H54 (cell line): ENCODE measurements around the gene ABCG5.

Experiments
- DNase-seq: peaks from one replicate; pipeline ENCODE4 v3.0.0; 2011; ENCODE audit warnings: low spot score, mixed read lengths; ENCODE audit not compliant: insufficient read length
- FAIRE-seq: peaks from 3 replicates; lab custom pipeline; 2011; peaks lifted over from hg19 to GRCh38; lab: Jason Lieb, UNC
- POLR2A ChIP-seq: IDR thresholded peaks from 2 replicates; pipeline ENCODE4 v1.6.1; 2011; ENCODE audit warnings: low read depth, mild to moderate bottlenecking, low read length

ABCG5 gene

DNA sequence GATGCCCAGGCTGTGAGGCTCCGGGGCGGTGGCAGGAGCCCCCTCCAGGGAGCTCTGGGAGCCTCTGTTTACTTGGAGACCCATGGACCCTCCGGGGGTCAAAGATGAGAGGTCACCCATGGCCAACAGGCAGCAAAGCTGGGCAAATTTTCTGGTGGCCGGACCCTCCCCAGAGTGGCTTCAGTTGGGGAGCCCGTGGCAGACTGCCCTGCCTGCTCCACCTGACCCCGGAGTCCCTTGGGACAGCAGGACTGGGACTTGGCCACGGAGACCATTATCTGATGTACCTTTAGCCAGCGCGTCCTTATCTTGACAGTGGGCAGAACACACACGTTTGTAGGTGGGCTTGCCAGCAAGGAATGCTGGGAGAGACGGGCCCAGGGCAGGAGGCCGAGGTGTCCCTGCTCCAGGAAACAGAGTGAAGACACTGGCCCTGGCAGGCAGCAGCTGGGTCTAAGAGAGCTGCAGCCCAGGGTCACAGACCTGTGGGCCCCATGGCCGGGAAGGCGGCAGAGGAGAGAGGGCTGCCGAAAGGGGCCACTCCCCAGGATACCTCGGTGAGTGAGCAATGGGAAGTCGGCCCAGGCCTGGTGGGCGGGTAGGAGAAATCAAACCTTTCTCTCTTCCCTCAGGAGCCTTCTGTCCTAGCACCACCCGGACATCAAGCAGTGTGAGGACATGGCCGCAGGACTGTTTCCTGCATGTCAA, at the start of gene ABCG5, which contains the start of gene ABCG8:
ABCG5 (minus strand) TSS at position 280 of the 708 bp plus-strand sequence; CDS start at position 120, 160 bp downstream.
ABCG8 (plus strand) TSS at position 412 of the 708 bp plus-strand sequence; CDS start at position 495, 83 bp downstream.
- DNase-seq: no peak
- TF ChIP-seq POLR2A: no peak
- no peak for FAIRE-seq

DNA sequence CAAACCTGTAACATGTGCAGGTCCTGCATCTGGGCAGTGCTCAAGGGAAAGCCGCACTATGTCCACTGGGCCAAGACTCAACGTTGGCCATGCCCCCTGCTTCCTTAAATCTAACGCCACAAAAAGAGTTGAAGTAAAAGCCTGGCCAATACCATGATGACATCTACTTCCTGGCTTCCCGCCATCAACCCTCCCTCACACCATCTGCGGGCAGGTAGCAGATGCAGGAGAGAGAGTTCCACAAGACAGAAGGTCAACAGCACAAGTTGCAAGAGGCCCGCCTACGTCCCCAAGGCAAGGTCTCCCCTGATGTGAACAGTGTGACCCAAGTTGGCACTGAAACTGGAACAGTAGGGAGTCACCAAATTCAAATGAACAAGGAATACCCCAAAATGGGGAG, 48.5 kb upstream of the ABCG5 start:
- no peak for TF ChIP-seq POLR2A
- FAIRE-seq (no peak), DNase-seq (no peak)

DNA sequence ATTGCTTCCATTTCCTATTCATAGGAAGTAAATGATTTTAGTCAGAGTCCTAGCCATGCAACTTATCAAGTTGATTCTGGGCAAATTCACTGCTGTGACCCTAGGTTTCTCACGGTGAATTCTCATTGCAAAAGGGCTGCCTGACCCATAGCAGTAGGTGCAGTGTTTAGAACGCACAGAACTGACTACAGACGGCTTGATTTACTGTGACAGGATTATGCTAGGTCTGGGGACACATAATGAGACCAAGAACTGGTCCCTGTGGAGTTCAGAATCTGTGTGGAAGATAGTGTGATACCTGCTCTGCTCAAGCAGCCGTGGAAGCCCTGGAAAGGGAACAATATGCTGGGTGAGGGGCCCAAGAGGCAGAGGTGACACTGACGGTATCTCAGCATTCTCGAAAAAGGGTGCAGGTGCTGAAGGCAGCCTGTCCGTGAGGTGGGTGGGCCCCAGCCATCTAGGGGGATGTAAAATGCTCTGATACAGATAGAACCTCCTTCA, 46.5 kb upstream of the ABCG5 start:
- no peak for FAIRE-seq
- no peak for TF ChIP-seq POLR2A

DNA sequence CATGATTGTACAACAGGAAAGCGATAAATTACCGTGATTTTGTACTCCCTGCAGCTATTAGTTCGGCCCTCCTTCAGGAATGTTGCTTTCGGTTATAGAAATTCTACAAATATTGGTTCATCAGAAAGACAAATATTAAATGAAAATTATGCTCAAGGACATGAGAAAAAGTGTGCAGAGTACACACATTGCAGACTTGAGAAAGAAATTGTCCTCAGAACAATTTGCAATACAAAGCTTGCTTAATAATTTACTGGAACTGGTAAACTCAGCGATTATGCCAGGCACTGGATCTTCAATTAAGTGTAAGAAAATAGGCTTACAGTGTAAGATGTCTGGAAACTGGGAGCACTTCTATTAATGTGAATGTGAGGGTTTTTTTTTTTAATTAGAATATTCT, 46.0 kb upstream of the ABCG5 start:
- TF ChIP-seq POLR2A: no peak
- no peak for FAIRE-seq
- DNase-seq: no peak

More for the DNA sequence above, 46.5 kb upstream of the ABCG5 start:
- no peak for DNase-seq

DNA sequence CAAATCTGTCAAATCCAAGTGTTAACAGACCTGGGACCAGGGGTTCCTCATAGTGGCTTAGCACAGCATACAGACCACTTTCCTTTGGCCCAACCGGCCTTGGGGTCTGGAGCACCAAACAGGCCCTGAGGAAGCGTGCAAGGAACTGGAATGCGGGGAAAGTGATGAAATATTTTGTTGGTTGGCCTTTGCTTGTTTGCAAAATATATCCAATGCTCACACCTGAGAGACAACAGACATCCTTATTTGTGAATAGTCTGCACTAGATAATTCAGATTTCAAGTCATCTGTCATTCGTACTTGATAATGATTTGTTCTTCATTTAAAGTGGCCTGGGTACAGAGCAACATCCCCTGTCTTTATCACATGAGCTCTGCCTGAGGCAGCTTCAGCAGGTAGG, 43.7 kb upstream of the ABCG5 start:
- FAIRE-seq (no peak), DNase-seq (no peak)
- TF ChIP-seq POLR2A: no peak

DNA sequence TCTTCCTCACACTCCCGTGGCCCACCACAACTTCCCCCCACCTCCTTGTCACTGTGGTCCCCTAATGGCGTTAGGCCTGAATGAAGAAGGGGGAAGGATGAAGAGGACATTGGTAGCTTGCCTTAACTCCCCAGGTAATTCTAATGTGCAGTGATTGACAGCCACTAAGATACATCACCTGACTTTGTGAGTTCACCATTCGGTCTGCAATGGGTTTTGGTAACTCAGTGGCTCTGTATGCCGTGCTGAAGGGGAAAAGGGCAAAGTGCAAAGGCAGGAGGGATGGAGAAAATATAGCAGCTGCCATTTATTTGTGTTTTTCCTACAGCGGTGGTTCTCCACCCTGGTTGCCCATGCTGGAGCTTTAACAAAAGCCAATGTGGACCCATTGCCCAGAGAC, 42.3 kb upstream of the ABCG5 start:
- DNase-seq (no peak), FAIRE-seq (no peak)
- no peak for TF ChIP-seq POLR2A

DNA sequence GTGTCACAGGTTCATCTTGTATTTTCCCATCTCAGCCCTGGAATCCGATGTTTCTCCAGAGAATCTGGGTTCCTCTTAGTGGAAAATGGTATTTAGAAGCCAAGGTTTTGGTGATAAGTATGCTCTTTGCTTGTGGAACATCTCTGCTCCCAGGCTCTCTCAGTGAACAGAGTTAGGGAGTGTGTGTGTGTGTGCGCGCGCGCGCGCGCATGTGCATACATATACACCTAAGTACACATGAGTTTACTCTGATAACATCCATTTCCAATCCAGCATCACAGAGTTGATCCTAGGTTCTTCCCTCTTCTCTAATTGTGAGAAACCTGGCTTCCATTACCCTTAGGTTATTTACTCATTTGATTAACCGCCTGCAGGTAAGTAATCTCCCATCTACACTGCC, 41.8 kb upstream of the ABCG5 start:
- no peak for TF ChIP-seq POLR2A
- FAIRE-seq: no peak
- DNase-seq: no peak

DNA sequence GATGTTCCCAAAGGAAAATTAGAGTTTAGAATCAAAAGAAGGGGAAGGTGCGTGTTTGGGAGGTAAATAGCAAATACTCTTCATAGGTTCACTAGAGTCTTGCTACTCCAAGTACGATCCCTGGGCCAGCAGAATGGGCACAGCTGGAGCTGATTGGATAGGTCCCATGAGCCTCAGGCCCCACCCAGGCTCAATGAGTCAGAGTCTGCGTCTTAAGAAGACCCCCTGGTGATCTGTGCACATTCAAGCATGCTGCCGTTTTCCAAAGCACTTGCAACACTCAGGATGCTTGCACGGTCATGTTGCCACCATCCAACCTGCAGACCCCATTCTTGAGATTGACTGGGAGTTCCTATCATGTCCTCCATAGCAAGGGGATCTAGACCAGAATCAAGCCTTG, 40.6 kb upstream of the ABCG5 start:
- no peak for TF ChIP-seq POLR2A
- no peak for FAIRE-seq
- peak; percentile 34 for DNase-seq

DNA sequence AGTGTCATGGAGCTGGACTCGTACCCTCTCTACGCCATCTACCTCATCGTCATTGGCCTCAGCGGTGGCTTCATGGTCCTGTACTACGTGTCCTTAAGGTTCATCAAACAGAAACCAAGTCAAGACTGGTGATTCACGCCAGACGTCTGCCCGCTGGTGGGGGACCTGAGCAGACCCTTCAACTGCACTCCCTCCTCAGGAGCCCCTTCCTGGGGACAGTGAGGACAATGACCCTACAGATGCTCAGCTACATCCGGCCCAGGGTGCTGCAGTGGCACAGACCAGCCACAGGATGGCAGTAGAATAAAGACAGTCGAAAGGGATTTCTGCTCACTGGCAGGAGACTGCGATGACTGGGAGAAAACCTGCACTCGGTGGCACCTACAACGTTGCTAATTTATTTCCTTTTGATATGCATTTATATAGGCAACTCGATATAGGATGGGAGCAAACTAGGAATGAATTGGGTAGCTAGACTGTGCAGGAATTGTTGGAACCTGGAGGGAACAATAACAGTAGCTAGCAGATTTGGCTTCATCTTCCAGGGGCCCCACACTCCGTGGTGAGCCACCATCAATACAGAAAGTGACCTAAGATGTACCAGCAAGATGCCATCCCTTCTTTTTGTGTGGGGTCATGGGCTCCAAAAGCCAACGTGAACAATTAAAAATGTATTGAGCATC, 39.3 kb upstream of the ABCG5 start:
- DNase-seq (peak; percentile 67), FAIRE-seq (peak; percentile 36)
- no peak for TF ChIP-seq POLR2A

DNA sequence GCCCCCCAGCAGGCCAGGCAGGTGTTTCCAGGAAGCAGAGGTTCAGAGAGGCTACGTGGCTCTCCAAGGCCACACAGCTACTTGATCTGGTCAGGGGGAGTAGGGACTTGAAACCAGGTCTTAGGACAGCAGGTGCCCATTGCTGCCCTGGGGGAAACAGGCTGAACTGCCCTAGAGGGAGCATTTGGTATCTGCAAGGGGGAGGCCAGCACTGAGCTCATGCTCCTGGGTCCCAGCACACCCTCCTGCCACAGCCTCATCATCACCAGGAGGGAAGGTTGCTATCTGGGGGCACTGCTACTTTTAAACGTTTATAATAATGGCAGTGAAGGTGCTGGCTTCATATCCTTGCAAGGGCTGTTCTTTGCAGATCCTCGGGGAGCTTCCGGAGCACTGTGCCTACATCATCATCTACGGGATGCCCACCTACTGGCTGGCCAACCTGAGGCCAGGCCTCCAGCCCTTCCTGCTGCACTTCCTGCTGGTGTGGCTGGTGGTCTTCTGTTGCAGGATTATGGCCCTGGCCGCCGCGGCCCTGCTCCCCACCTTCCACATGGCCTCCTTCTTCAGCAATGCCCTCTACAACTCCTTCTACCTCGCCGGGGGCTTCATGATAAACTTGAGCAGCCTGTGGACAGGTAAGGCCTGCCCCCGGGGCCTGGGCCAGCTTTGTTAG, 36.3 kb upstream of the ABCG5 start:
- no peak for DNase-seq
- no peak for TF ChIP-seq POLR2A
- FAIRE-seq: no peak

DNA sequence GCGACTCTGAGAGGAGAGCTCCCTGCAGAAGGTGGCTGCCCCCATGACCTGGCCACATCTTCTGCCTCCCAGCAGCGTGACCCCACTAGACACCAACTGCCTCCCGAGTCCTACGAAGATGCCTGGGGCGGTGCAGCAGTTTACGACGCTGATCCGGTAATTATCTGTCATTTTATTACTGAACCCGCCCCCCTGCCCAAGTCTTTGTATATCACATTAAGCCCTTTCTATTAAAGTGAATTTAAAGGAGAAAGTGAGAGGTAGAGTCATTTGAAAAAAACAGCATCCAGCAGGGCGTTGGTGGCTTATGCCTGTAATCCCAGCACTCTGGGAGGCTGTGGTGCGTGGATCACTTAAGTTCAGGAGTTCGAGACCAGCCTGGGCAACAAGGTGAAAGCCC, 33.5 kb upstream of the ABCG5 start:
- FAIRE-seq (no peak), DNase-seq (no peak)
- TF ChIP-seq POLR2A: no peak

DNA sequence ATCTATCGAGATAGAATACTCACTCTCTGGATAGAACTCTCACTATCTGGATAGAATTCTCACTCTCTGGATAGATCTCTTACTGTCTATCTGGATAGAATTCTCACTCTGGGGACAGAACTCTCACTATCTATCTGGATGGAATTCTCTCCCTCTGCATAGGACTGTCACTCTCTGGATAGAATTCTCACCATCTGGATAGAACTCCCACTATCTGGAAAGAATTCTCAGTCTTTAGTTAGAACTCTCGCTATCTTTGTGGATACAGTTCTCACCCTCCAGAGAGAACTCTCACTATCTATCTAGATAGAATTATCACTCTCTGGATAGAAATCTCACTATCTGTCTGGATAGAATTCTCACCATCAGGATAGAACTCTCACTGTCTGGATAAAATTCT, 16.7 kb upstream of the ABCG5 start:
- no peak for FAIRE-seq
- TF ChIP-seq POLR2A: no peak

DNA sequence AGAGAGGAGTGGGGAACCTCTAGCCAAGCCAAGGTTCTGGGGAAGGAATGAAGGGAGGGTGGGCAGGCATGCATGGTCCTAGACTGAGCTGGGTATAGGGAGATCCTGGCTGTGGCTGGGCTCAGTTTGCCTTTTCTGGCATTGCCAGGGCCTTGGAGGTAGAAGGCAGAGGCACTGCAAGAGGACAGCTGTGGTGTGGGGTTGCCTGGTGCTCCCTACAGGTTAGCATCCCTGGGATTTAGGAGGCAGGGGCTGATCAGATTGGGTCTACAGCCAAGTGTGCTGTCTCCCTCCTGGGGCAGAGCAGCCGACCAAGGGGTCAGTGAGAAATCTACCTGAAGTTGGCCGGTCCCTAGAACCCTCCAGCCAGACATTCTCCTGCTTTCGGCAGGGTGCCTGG, 16.0 kb upstream of the ABCG5 start:
- no peak for TF ChIP-seq POLR2A

More for the DNA sequence above, 16.7 kb upstream of the ABCG5 start:
- no peak for DNase-seq

More for the DNA sequence above, 16.0 kb upstream of the ABCG5 start:
- FAIRE-seq (no peak), DNase-seq (no peak)
